Activated CD4-positive, alpha-beta T cell treated with anti-CD3 and anti-CD28 coated beads, Interleukin-2, amount 50 U/mL, for 16 hours (primary cell): ENCODE results near the gene CTSD.

Experiments used
- DNase-seq: peaks from one replicate; pipeline ENCODE4 v3.0.0-alpha.2; 2020

CTSD gene

DNA sequence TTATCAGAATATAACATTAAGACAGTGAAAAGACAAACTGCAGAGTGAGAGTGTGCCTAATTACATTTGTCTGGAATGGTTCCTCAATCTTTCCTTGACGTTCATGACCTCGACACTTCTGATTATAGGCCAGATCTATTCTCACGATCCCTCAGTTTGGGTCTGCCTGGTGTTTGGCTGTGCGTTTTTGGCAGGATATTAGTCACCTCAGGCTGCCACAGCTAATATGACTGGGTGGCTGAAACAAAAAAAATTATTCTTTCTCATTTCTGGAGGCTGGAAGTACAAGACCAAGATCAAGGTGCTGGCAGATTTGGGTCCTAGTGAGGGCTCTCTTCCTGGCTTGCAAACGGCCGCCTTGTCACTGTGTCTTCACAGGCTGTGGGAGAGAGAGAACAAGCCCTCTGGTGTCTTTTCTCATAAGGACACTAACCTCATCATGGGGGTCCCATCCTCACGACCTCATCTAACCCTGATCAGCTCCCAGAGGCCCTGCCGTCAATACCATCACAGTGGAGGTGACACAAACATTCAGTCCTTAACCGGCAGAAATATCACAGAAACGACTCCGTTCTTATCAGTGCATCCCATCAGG, 36.5 kb downstream of the CTSD start:
- DNase-seq: peak; percentile 51

DNA sequence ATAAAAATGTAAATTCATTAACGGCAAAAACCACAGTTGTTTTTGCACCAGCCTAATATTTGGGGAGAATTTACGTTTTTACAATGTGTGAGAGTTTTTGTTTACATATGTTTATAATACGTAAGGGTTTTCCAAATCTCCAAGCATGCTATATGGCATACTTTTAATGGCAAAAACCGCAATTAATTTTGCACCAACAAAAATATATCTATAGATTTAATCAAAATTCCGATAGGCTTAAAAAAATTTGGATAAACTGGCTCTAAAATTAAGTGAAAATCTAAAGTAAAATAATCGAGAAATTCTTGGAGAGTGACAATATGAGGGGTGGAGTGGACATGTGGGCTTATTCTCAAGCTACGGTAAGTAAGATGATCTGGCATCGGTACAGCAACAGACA, 43.9 kb downstream of the CTSD start:
- no peak for DNase-seq

DNA sequence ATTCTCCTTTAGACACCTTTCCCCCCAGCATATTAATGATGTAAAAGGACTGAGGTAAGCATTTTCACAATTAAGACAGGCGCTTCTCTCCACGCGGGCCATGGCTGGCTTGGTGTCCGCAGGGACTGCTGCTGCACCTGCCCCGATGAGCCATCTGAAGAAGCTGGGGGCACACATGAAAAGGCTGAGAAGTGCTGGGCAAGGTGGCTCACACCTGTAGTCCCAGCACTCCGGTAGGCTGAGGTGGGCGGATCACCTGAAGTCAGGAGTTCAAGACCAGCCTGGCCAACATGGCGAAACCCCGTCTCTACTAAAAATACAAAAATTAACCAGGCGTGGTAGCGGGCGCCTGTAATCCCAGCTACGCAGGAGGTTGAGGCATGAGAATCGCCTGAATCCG, 45.4 kb downstream of the CTSD start:
- DNase-seq: no peak

DNA sequence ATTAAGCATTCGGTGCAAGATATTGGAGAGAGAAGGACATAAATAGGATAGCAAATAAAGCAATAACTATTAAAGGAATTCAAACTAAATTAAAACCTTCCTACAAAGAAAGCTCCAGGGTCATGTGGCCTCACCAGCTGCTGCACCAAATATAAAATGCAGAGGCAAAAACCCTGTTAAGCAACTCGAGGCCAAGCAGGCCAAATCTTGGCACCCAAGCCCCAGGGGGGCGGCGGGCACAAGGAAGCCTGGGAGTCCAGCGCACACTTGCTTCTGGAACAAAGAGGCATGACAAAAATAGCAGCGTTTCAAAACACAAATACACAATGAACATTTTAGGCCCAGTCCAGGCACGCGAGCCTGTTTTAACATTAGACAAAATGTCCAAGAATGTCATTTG, 46.0 kb downstream of the CTSD start:
- DNase-seq: no peak

GRCh38 chr11:1714908-1715885, 48.5 kb downstream of the CTSD start:
- no peak for DNase-seq

GRCh38 chr11:1708716-1709115, 55.0 kb downstream of the CTSD start:
- DNase-seq: no peak

DNA sequence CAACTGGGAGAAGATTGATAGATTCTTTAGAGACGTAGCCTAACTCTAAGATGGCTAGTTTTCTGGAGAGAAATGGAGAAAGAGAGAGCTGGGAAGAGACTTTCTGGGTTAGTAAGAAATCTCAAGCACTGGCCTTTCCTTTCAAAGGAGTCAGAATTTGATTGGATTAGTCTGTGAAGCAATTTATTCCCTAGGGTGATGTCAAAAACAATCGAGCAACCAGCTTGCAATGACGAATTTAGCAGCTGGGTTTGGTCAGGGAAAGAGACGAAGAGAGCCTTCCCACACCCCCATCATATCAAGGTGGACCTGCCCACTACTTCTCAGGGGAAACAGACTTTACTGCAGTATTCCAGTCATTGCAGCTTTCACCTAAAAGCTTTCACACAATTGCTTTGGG, 56.0 kb downstream of the CTSD start:
- no peak for DNase-seq

GRCh38 chr11:1706634-1707400, 56.9 kb downstream of the CTSD start:
- no peak for DNase-seq

- DNase-seq: peak; percentile 56
These were observed 58.3 kb downstream of the CTSD start for GRCh38 chr11:1705126-1706052.

- no peak for DNase-seq
These were observed 60.6 kb downstream of the CTSD start for GRCh38 chr11:1703146-1703545.
